Kidney (tissue), 14 donors: Measurements from ENCODE around the gene SCN11A. TPM values are rescaled to one million over a fixed set of nuclear protein-coding genes. Genes with fewer than 3 reads are reported as not detected.

Experiments
- DNase-seq, 5 donors: peaks; one replicate each; pipeline ENCODE4 v3.0.0-alpha.2; 2013 to 2020
- FAIRE-seq: peaks from 2 replicates; lab custom pipeline; 2012; peaks lifted over from hg19 to GRCh38; lab: Jason Lieb, UNC
- H3K27ac ChIP-seq, 2 donors: one replicate each; pipeline ENCODE4 v1.7.0; 2013; ENCODE audit warnings: low read depth in 2 of 2, low read length in 2 of 2, inconsistent platforms in 1 of 2
- H3K27me3 ChIP-seq: one replicate; pipeline ENCODE4 v1.7.1; 2013; ENCODE audit warnings: low read length, inconsistent platforms; ENCODE audit not compliant: control insufficient read depth, insufficient read depth
- H3K36me3 ChIP-seq, 3 donors: one replicate each; pipeline versions ENCODE4 v1.7.0 to v1.7.1; 2013; ENCODE audit warnings: low read length in 3 of 3, control low read depth in 1 of 3, inconsistent platforms in 1 of 3; ENCODE audit not compliant: insufficient read depth in 3 of 3, control insufficient read depth in 2 of 3
- H3K4me1 ChIP-seq, 3 donors: one replicate each; pipeline versions ENCODE4 v1.7.0 to v1.7.1; 2013; ENCODE audit warnings: low read length in 3 of 3, inconsistent platforms in 1 of 3, low read depth in 1 of 3; ENCODE audit not compliant: control insufficient read depth in 2 of 3, insufficient read depth in 2 of 3
- H3K4me3 ChIP-seq, 3 donors: one replicate each; pipeline versions ENCODE4 v1.7.0 to v1.8.1; 2013; ENCODE audit warnings: low read length in 3 of 3, control low read depth in 1 of 3, inconsistent platforms in 1 of 3
- H3K9ac ChIP-seq, 3 donors: one replicate each; pipeline versions ENCODE4 v1.7.0 to v1.7.1; 2013; ENCODE audit warnings: low read length in 3 of 3, control low read depth in 1 of 3, inconsistent platforms in 1 of 3
- H3K9me3 ChIP-seq, 3 donors: one replicate each; pipeline versions ENCODE4 v1.7.0 to v1.7.1; 2013; ENCODE audit warnings: low read length in 3 of 3, control low read depth in 1 of 3, inconsistent platforms in 1 of 3; ENCODE audit not compliant: control insufficient read depth in 2 of 3, insufficient read depth in 1 of 3
- CTCF ChIP-seq: IDR thresholded peaks from 3 replicates; pipeline ENCODE4 v1.5.1; 2012; ENCODE audit warnings: mild to moderate bottlenecking, moderate library complexity, borderline replicate concordance; ENCODE audit not compliant: insufficient read depth; ENCODE audit errors: extremely low read depth
- intact Hi-C: fragments of 100-400 bp; cut with DNase I; formaldehyde crosslinking; loops from one replicate; pipeline ENCODE4 v1.11.1; 2022
- polyA plus RNA-seq: library from polyadenylated mRNA; stranded (reverse); fragments of 350-450 nt; fragmentation: Illumina TruSeq; extraction: RNeasy Lipid Tissue Mini Kit (QIAGEN cat#74804); gene quantifications from one replicate; pipeline ENCODE4 v1.2.3, GENCODE V29; 2014; ENCODE audit warnings: low read depth, low replicate concordance; ENCODE audit not compliant: insufficient read depth
- total RNA-seq: library from RNA; stranded (reverse); fragmentation: NEBNext Ultra II Directional; extraction: Animal tissue kit (Norgen Biotek cat#: 25700); gene quantifications from one replicate; pipeline ENCODE4 v1.2.1, GENCODE V29; 2021
- donor health status: control.
- donor health status: control.
- donor health status: control.
- donor health status: control.
- donor health status: control.
- donor health status: DM: yes; HTN: yes; CAD: no.
- donor health status: Normal renal cell carcinoma (clear cell type).

Gene SCN11A
- total and polyA plus RNA-seq, 2 donors from 2014 or later, result 0.17 to 0.25 TPM

- H3K36me3 ChIP-seq, result peaks cover 5 to 55% (median 52%) of the 10 kb centered on the region in 3 donors
- DNase-seq, result no peak
- H3K27me3 ChIP-seq, result no peaks in the 10 kb centered on the region
- intact Hi-C loops, result no loop called here
- TF ChIP-seq CTCF, result no peak
- H3K4me3 ChIP-seq, result no peak overlapping the region
- no peaks in the 10 kb centered on the region for H3K4me1 ChIP-seq
- H3K27ac ChIP-seq, result no peak overlapping the region
- H3K9me3 ChIP-seq, result no peaks in the 10 kb centered on the region
- FAIRE-seq, result no peak
- no peak overlapping the region for H3K9ac ChIP-seq
These were observed 43.3 kb upstream of the SCN11A start for GRCh38 chr3:39094851-39095677.

GRCh38 chr3:39090922-39091321 lies 39.2 kb upstream of the SCN11A start:
- Histone ChIP-seq H3K27ac (no peak overlapping the region), H3K4me1 (no peaks in the 10 kb centered on the region), H3K27me3 (no peaks in the 10 kb centered on the region), H3K9ac (no peak overlapping the region), H3K36me3 (peaks cover 7 to 56% (median 50%) of the 10 kb centered on the region in 3 donors), H3K9me3 (no peaks in the 10 kb centered on the region), H3K4me3 (no peak overlapping the region)
- TF ChIP-seq CTCF, result no peak
- intact Hi-C loops, result no loop called here
- FAIRE-seq, result no peak
- DNase-seq, result no peak

- no peaks in the 10 kb centered on the region for H3K27me3 ChIP-seq
- H3K9ac ChIP-seq, result no peak overlapping the region
- intact Hi-C loops, result no loop called here
- no peaks in the 10 kb centered on the region for H3K4me1 ChIP-seq
- no peaks in the 10 kb centered on the region for H3K9me3 ChIP-seq
- FAIRE-seq (no peak), DNase-seq (no peak)
- H3K27ac ChIP-seq, result no peak overlapping the region
- peaks cover 8 to 43% (median 39%) of the 10 kb centered on the region in 3 donors for H3K36me3 ChIP-seq
- no peak overlapping the region for H3K4me3 ChIP-seq
- TF ChIP-seq CTCF, result no peak
These were observed 37.1 kb upstream of the SCN11A start for GRCh38 chr3:39088889-39089288.

- H3K9ac ChIP-seq, result no peak overlapping the region
- FAIRE-seq, result no peak
- no peak overlapping the region for H3K4me3 ChIP-seq
- peaks cover 8 to 42% (median 41%) of the 10 kb centered on the region in 3 donors for H3K36me3 ChIP-seq
- no peaks in the 10 kb centered on the region for H3K4me1 ChIP-seq
- H3K27ac ChIP-seq, result no peak overlapping the region
- no peak for DNase-seq
- no peaks in the 10 kb centered on the region for H3K9me3 ChIP-seq
- intact Hi-C loops, result no loop called here
- H3K27me3 ChIP-seq, result no peaks in the 10 kb centered on the region
- no peak for TF ChIP-seq CTCF
These were observed 36.7 kb upstream of the SCN11A start for GRCh38 chr3:39088456-39088855.
